ENCODE results near the gene KCNMB1. TPM values are rescaled to one million over a fixed set of nuclear protein-coding genes. Genes with fewer than 3 reads are reported as not detected.

KCNMB1 gene
- total RNA-seq, 3 donors from 2014 or later, result 1.5 to 59.1 (median 5.5) TPM

DNA sequence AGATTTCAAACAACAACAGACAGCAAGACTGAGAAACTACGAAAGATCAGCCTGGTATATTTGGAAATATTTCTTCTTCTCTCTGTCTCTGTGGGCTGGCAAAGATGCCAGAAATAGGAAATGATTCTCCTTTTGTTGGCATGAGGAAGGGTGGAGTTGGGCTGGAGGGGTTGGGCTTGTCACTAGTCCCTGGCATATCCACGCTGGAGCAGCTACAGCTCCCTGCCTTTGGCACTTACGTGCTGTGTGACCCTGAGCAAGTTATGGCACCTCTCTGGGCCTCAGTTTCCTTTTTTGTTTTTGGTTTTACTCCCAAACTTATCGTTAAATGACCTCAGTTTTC is 354 bp upstream of the KCNMB1 start:
- Histone ChIP-seq H3K9me3 (no peaks in the 10 kb centered on the region), H3K4me1 (ENCODE audit: low read depth) (no peaks in the 10 kb centered on the region), H3K36me3 (ENCODE audit: low read depth) (no peaks in the 10 kb centered on the region), H3K4me3 (no peak overlapping the region)
- no peak for DNase-seq
- intact Hi-C loops (cut with DNase I, micrococcal nuclease), result no loop called here
- TF ChIP-seq, protein P1, sequence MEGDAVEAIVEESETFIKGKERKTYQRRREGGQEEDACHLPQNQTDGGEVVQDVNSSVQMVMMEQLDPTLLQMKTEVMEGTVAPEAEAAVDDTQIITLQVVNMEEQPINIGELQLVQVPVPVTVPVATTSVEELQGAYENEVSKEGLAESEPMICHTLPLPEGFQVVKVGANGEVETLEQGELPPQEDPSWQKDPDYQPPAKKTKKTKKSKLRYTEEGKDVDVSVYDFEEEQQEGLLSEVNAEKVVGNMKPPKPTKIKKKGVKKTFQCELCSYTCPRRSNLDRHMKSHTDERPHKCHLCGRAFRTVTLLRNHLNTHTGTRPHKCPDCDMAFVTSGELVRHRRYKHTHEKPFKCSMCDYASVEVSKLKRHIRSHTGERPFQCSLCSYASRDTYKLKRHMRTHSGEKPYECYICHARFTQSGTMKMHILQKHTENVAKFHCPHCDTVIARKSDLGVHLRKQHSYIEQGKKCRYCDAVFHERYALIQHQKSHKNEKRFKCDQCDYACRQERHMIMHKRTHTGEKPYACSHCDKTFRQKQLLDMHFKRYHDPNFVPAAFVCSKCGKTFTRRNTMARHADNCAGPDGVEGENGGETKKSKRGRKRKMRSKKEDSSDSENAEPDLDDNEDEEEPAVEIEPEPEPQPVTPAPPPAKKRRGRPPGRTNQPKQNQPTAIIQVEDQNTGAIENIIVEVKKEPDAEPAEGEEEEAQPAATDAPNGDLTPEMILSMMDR (IDR thresholded peaks at IDR 0.05), result no peak
- no peak for ATAC-seq

- H3K4me3 ChIP-seq, result no peak overlapping the region
- H3K9me3 ChIP-seq, result no peaks in the 10 kb centered on the region
- H3K4me1 ChIP-seq (ENCODE audit: low read depth), result no peaks in the 10 kb centered on the region
- no peak for ATAC-seq
- H3K36me3 ChIP-seq (ENCODE audit: low read depth), result no peaks in the 10 kb centered on the region
- intact Hi-C loops (cut with DNase I, micrococcal nuclease), result no loop called here
- TF ChIP-seq, protein P1 (IDR thresholded peaks at IDR 0.05), result no peak
- DNase-seq, result no peak
Measured at GRCh38 chr5:170387775-170388639, 1.2 kb downstream of the KCNMB1 start.

DNA sequence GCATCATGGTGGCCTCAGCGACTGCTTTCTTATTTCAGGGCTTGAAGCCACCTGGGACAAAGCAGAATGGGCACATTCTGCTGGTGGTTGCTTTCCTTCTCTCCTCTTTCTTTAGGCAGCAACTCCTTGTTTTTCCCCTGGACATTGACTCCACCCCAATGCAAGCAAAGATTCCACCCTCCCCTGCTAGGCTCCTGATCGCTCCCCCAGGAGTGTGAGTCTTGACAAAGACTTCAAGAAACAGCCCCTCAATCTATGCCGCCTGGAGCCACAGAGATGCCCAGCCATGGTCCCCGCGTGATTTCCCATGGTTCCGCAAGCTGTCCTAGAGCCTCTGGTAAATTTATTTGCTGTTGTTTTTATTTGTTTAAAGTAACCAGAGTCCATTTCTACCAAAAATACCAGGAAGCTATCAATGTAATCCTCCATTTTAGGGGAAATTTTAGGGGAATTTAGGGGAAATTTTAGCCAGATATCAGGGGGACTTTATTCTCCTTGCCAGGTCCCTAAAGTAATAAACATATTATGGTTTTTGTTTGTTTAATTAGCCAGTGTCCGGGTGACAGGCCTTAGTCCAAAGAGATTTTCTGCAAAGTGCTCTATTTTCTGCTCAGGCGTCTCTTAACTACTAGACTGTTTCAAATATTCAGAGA is 2.3 kb downstream of the KCNMB1 start:
- Histone ChIP-seq H3K4me1 (ENCODE audit: low read depth) (no peaks in the 10 kb centered on the region), H3K4me3 (no peak overlapping the region), H3K9me3 (no peaks in the 10 kb centered on the region), H3K36me3 (ENCODE audit: low read depth) (no peaks in the 10 kb centered on the region)
- TF ChIP-seq, protein P1 (IDR thresholded peaks at IDR 0.05), result no peak
- no peak for ATAC-seq
- intact Hi-C loops (cut with DNase I, micrococcal nuclease), result no loop called here
- no peak for DNase-seq

- intact Hi-C loops (cut with DNase I, micrococcal nuclease), result no loop called here
- Histone ChIP-seq H3K4me3 (no peak overlapping the region), H3K9me3 (no peaks in the 10 kb centered on the region), H3K4me1 (ENCODE audit: low read depth) (no peaks in the 10 kb centered on the region), H3K36me3 (ENCODE audit: low read depth) (no peaks in the 10 kb centered on the region)
- TF ChIP-seq, protein P1 (IDR thresholded peaks at IDR 0.05), result no peak
- ATAC-seq, result no peak
- no peak for DNase-seq
Measured at GRCh38 chr5:170383227-170383626, 5.9 kb downstream of the KCNMB1 start.

GRCh38 chr5:170382790-170383189 is 6.4 kb downstream of the KCNMB1 start:
- no peak overlapping the region for H3K4me3 ChIP-seq
- intact Hi-C loops (cut with DNase I, micrococcal nuclease), result no loop called here
- ATAC-seq (no peak), DNase-seq (no peak)
- TF ChIP-seq, protein P1 (IDR thresholded peaks at IDR 0.05), result no peak
- no peaks in the 10 kb centered on the region for H3K9me3 ChIP-seq
- H3K4me1 ChIP-seq (ENCODE audit: low read depth), result no peaks in the 10 kb centered on the region
- H3K36me3 ChIP-seq (ENCODE audit: low read depth), result no peaks in the 10 kb centered on the region
